GM18951 (cell line): ENCODE measurements around the gene SARNP.
A peak's percentile ranks its signal among the peaks of the same experiment; 100 is the strongest.
"Not testable (repeated sequence)": the region's sequence is repeated elsewhere in the genome, so short reads cannot be mapped to it uniquely, and the experiment has no call there.

Experiments used
- POLR2A ChIP-seq: IDR thresholded peaks from 4 replicates; pipeline ENCODE4 v1.6.1; 2011; ENCODE audit warnings: mild to moderate bottlenecking; ENCODE audit not compliant: insufficient read length, insufficient read depth; ENCODE audit errors: extremely low read depth
- in situ Hi-C: fragments of 300-500 bp; cut with MboI; formaldehyde crosslinking; loops from one replicate; pipeline ENCODE4 v1.12.0; 2022; ENCODE audit warnings: low sequenced_read_pairs, mixed read lengths, inconsistent platforms; ENCODE audit not compliant: unreplicated experiment

Gene SARNP

GRCh38 chr12:55845785-55846496 lies 28.4 kb upstream of the SARNP start:
- in situ Hi-C loops = no loop called here
- no peak for TF ChIP-seq POLR2A

GRCh38 chr12:55845361-55845760 lies 27.8 kb upstream of the SARNP start:
- in situ Hi-C loops = no loop called here
- TF ChIP-seq POLR2A = no peak

GRCh38 chr12:55844961-55845360 lies 27.4 kb upstream of the SARNP start:
- in situ Hi-C loops = no loop called here

GRCh38 chr12:55843431-55843830 lies 25.9 kb upstream of the SARNP start:
- in situ Hi-C loops = no loop called here
- no peak for TF ChIP-seq POLR2A

More at GRCh38 chr12:55844961-55845360, 27.4 kb upstream of the SARNP start:
- no peak for TF ChIP-seq POLR2A

GRCh38 chr12:55842681-55843429 lies 25.3 kb upstream of the SARNP start, which contains the start of gene MMP19:
MMP19 (minus strand) TSS chr12:55842936; CDS start chr12:55842830, 106 bp downstream.
- in situ Hi-C loops = no loop called here
- TF ChIP-seq POLR2A = no peak

- in situ Hi-C loops = no loop called here
Observed at GRCh38 chr12:55840581-55841351, 23.2 kb upstream of the SARNP start.

GRCh38 chr12:55839345-55840140 lies 22.0 kb upstream of the SARNP start:
- no peak for TF ChIP-seq POLR2A
- in situ Hi-C loops = no loop called here

More at GRCh38 chr12:55840581-55841351, 23.2 kb upstream of the SARNP start:
- no peak for TF ChIP-seq POLR2A

- in situ Hi-C loops = no loop called here
- TF ChIP-seq POLR2A = no peak
Observed at GRCh38 chr12:55838361-55838760, 20.8 kb upstream of the SARNP start.

- in situ Hi-C loops = not testable (repeated sequence)
Observed at GRCh38 chr12:55834400-55834799, 16.9 kb upstream of the SARNP start.

- in situ Hi-C loops = no loop called here
- no peak for TF ChIP-seq POLR2A
Observed at GRCh38 chr12:55833056-55833455, 15.5 kb upstream of the SARNP start.

- TF ChIP-seq POLR2A = no peak
- in situ Hi-C loops = no loop called here
Observed at GRCh38 chr12:55831447-55831815, 13.9 kb upstream of the SARNP start.

GRCh38 chr12:55830601-55831446 lies 13.3 kb upstream of the SARNP start:
- in situ Hi-C loops = no loop called here
- TF ChIP-seq POLR2A = peak; percentile 44
